Testis (tissue), 2 donors: ENCODE results near the gene TENM4.

Experiments
- POLR2A ChIP-seq: fragments of 450-650 bp; IDR thresholded peaks from one replicate; pipeline ENCODE4 v1.6.1; 2017; ENCODE audit warnings: antibody characterized with exemption, mild to moderate bottlenecking, moderate library complexity
- TF ChIP-seq, protein P1 (sequence below), 3 experiments: fragments of 450-650 bp in 2 of 3; fragments of 200-600 bp in 1 of 3; sonication (generic) in 1 of 3; IDR thresholded peaks; one replicate each; pipeline ENCODE4 v1.5.1; 2016 to 2019; ENCODE audit warnings: antibody characterized with exemption in 3 of 3, mild to moderate bottlenecking in 2 of 3, moderate library complexity in 1 of 3

DNA sequence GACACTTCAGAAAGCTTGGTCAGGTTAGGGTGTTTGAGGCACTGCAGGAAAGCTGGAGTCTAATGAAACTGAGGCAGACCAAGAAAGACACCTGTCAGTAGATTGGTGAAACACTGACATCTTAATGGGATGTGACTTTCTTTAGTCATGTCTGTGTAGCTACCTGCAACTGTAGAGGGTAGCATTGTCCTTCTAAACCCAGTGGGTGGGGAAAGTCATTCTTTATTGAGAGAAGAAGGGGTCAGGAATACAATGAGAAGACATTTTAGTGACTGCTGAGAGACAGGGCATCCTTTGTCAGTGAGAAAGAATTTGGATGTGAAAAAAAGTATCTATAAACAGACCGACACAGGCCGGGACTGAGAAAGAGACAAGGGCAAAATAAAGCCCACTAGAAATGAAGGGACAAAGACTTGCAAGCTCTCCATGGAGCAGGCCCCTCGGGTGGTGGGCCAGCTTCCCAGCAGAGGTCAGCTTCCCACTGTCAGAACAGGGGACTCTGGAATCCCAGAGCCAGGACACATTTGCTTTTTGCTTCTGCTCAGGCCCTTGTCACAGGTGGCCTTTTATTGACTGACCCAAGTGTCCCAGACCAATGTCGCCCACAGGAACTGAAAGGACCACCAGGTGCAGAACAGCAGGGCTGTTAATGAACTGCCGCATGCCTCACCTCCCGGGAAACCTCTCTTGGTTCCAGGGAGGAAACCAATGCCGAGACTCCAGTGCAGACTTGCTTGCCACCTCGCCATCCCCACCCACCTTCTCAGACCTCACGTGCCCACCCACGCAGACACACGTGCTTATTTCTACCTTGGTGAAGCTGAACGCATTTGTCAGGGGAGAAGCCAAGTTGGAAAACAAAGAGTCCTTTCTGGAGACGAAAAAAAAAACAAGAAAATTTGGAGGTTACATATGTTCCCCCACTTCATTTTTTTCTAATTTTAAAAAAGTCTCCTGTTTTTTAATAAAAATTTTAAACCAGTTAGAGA lies 212.8 kb downstream of the TENM4 start:
- no peak for TF ChIP-seq POLR2A
- TF ChIP-seq, protein P1, sequence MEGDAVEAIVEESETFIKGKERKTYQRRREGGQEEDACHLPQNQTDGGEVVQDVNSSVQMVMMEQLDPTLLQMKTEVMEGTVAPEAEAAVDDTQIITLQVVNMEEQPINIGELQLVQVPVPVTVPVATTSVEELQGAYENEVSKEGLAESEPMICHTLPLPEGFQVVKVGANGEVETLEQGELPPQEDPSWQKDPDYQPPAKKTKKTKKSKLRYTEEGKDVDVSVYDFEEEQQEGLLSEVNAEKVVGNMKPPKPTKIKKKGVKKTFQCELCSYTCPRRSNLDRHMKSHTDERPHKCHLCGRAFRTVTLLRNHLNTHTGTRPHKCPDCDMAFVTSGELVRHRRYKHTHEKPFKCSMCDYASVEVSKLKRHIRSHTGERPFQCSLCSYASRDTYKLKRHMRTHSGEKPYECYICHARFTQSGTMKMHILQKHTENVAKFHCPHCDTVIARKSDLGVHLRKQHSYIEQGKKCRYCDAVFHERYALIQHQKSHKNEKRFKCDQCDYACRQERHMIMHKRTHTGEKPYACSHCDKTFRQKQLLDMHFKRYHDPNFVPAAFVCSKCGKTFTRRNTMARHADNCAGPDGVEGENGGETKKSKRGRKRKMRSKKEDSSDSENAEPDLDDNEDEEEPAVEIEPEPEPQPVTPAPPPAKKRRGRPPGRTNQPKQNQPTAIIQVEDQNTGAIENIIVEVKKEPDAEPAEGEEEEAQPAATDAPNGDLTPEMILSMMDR (IDR thresholded peaks at IDR 0.05): no peak
